A549 (cell line): ENCODE results near the gene KISS1.

Experiments used
- CTCF ChIP-seq: fragments of >200 bp; sonication (Bioruptor Twin); formaldehyde crosslinking; IDR thresholded peaks from 3 replicates; pipeline ENCODE4 v1.5.1; 2016
- PHF8 ChIP-seq: fragments of 200-600 bp; sonication (generic); IDR thresholded peaks from 2 replicates; pipeline ENCODE4 v1.6.1; 2016; ENCODE audit warnings: low read depth, mild to moderate bottlenecking, antibody characterized with exemption, moderate library complexity, borderline replicate concordance

GRCh38 chr1:204230211-204230610 is 33.9 kb upstream of the KISS1 start:
- TF ChIP-seq CTCF: no peak
- no peak for TF ChIP-seq PHF8
